ENCODE measurements around the gene MYBPC2. TPM values are rescaled to one million over a fixed set of nuclear protein-coding genes. Genes with fewer than 3 reads are reported as not detected.
"Not testable (repeated sequence)": the region's sequence is repeated elsewhere in the genome, so short reads cannot be mapped to it uniquely, and the experiment has no call there.

The MYBPC2 gene
- polyA plus RNA-seq, 1 donor = 0.37 TPM

- no peak for DNase-seq
- no peaks in the 10 kb centered on the region for H3K9me3 ChIP-seq (ENCODE audit: control insufficient read depth, low read depth, low read length)
- H3K4me3 ChIP-seq (ENCODE audit: low read length) = peak overlapping the region; percentile 57
- no CpG with 5 or more reads among the region's 13 CpGs for WGBS (ENCODE audit: insufficient coverage, low lambda C conversion rate)
- H3K27ac ChIP-seq (ENCODE audit: low read length) = no peak overlapping the region
- no peaks in the 10 kb centered on the region for H3K36me3 ChIP-seq (ENCODE audit: control insufficient read depth, insufficient read depth, low read length)
- peaks cover 56% of the 10 kb centered on the region for H3K27me3 ChIP-seq (ENCODE audit: control insufficient read depth, insufficient read depth, low read length)
- H3K4me1 ChIP-seq (ENCODE audit: control insufficient read depth, insufficient read depth, low read length) = peaks cover 14% of the 10 kb centered on the region
These were observed 1.8 kb upstream of the MYBPC2 start for GRCh38 chr19:50430888-50431342.

DNA sequence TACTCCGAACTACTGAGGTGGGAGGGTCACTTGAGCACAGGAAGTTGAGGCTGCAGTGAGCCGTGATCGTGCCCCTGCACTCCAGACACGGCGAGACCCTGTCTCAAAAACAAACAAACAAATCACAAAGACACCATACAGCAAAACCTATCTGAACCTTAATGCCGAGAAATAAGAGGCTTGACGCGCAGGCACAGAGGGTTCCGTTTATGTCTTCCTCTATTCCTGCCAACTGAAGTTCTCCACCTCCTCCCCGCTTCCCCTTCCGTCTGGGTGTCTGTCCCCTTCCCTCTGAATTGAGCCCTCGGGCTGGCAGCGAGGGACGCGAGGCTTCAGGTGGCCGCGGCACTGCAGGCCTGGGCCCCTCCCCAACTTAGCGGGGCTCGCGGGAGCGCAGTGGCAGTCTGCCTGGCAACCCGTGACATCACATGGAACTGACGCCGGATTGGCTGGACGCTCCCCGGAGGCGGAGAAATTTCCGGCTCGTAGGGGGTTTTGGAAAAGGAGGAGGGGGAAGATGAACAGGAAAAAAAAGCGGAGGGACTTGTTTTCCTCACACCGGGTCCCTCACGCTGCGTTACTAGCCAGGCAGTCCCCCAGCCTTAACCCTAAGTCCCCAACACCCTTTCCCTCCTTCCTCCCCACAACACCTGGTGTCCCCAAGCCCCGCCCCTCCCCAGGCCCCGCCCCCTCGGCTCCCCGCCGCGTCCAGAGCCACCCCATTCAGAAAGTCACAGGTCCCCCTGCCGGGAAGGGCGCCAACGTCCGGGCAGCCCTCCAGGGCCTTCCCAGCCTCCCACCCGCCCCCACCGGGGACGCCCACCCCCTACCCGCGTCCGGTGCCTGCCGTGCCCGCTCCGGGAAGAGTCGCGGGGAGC, 1.1 kb upstream of the MYBPC2 start:
- peak; percentile 83 to 86 for DNase-seq
- Histone ChIP-seq H3K4me3 (ENCODE audit: low read length) (peak overlapping the region; percentile 57), H3K27me3 (ENCODE audit: control insufficient read depth, insufficient read depth, low read length) (peaks cover 56% of the 10 kb centered on the region), H3K4me1 (ENCODE audit: control insufficient read depth, insufficient read depth, low read length) (peaks cover 14% of the 10 kb centered on the region), H3K9me3 (ENCODE audit: control insufficient read depth, low read depth, low read length) (no peaks in the 10 kb centered on the region), H3K36me3 (ENCODE audit: control insufficient read depth, insufficient read depth, low read length) (no peaks in the 10 kb centered on the region), H3K27ac (ENCODE audit: low read length) (no peak overlapping the region)
- 0% methylated on average over 1 of the region's 54 CpGs for WGBS (ENCODE audit: insufficient coverage, low lambda C conversion rate)

- no peak for DNase-seq
- no peak overlapping the region for H3K27ac ChIP-seq (ENCODE audit: low read length)
- H3K27me3 ChIP-seq (ENCODE audit: control insufficient read depth, insufficient read depth, low read length) = peaks cover 51% of the 10 kb centered on the region
- no peaks in the 10 kb centered on the region for H3K9me3 ChIP-seq (ENCODE audit: control insufficient read depth, low read depth, low read length)
- no peaks in the 10 kb centered on the region for H3K36me3 ChIP-seq (ENCODE audit: control insufficient read depth, insufficient read depth, low read length)
- whole genome bisulfite sequencing (ENCODE audit: insufficient coverage, low lambda C conversion rate) = no CpG with 5 or more reads among the region's 19 CpGs
- H3K4me3 ChIP-seq (ENCODE audit: low read length) = no peak overlapping the region
- H3K4me1 ChIP-seq (ENCODE audit: control insufficient read depth, insufficient read depth, low read length) = peaks cover 10% of the 10 kb centered on the region
These were observed 799 bp downstream of the MYBPC2 start for GRCh38 chr19:50433201-50434180.

GRCh38 chr19:50434525-50434924, 1.8 kb downstream of the MYBPC2 start:
- no CpG with 5 or more reads among the region's 12 CpGs for WGBS (ENCODE audit: insufficient coverage, low lambda C conversion rate)
- no peak for DNase-seq

DNA sequence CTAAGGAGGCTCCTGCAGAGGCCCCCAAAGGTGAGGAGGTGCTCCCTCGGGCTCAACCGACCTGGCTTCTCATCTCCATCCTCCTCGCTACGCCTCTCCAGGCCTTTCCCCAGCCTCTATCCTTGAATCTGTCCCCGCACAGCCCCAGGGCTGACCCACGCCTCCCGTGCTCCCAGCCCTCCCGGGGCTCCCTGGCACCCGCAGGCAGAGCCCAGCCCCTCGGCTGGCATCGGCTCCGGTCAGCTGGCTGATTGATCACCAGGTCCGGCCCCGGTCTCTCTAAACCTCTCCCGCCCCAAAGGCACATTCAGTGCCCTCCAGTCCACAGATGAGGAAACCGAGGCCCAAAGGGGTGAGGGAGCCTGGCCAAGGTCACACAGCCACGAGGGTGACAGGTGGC, 2.5 kb downstream of the MYBPC2 start:
- H3K36me3 ChIP-seq (ENCODE audit: control insufficient read depth, insufficient read depth, low read length) = no peaks in the 10 kb centered on the region
- no peak for DNase-seq
- peaks cover 10% of the 10 kb centered on the region for H3K4me1 ChIP-seq (ENCODE audit: control insufficient read depth, insufficient read depth, low read length)
- no peaks in the 10 kb centered on the region for H3K9me3 ChIP-seq (ENCODE audit: control insufficient read depth, low read depth, low read length)
- H3K27ac ChIP-seq (ENCODE audit: low read length) = no peak overlapping the region
- no CpG with 5 or more reads among the region's 17 CpGs for WGBS (ENCODE audit: insufficient coverage, low lambda C conversion rate)
- H3K27me3 ChIP-seq (ENCODE audit: control insufficient read depth, insufficient read depth, low read length) = peaks cover 37% of the 10 kb centered on the region
- no peak overlapping the region for H3K4me3 ChIP-seq (ENCODE audit: low read length)

More at GRCh38 chr19:50434525-50434924, 1.8 kb downstream of the MYBPC2 start:
- Histone ChIP-seq H3K4me1 (ENCODE audit: control insufficient read depth, insufficient read depth, low read length) (peaks cover 10% of the 10 kb centered on the region), H3K4me3 (ENCODE audit: low read length) (no peak overlapping the region), H3K27me3 (ENCODE audit: control insufficient read depth, insufficient read depth, low read length) (peaks cover 42% of the 10 kb centered on the region), H3K36me3 (ENCODE audit: control insufficient read depth, insufficient read depth, low read length) (no peaks in the 10 kb centered on the region), H3K27ac (ENCODE audit: low read length) (no peak overlapping the region), H3K9me3 (ENCODE audit: control insufficient read depth, low read depth, low read length) (no peaks in the 10 kb centered on the region)

- WGBS (ENCODE audit: insufficient coverage, low lambda C conversion rate) = no CpG with 5 or more reads among the region's 12 CpGs
- Histone ChIP-seq H3K27me3 (ENCODE audit: control insufficient read depth, insufficient read depth, low read length) (peaks cover 34% of the 10 kb centered on the region), H3K36me3 (ENCODE audit: control insufficient read depth, insufficient read depth, low read length) (no peaks in the 10 kb centered on the region), H3K4me3 (ENCODE audit: low read length) (no peak overlapping the region), H3K27ac (ENCODE audit: low read length) (no peak overlapping the region), H3K9me3 (ENCODE audit: control insufficient read depth, low read depth, low read length) (no peaks in the 10 kb centered on the region), H3K4me1 (ENCODE audit: control insufficient read depth, insufficient read depth, low read length) (peaks cover 10% of the 10 kb centered on the region)
- DNase-seq = no peak
These were observed 2.9 kb downstream of the MYBPC2 start for GRCh38 chr19:50435627-50436026.

- H3K4me3 ChIP-seq (ENCODE audit: low read length) = no peak overlapping the region
- no peaks in the 10 kb centered on the region for H3K36me3 ChIP-seq (ENCODE audit: control insufficient read depth, insufficient read depth, low read length)
- DNase-seq = no peak
- no peaks in the 10 kb centered on the region for H3K9me3 ChIP-seq (ENCODE audit: control insufficient read depth, low read depth, low read length)
- 100% methylated on average over 1 of the region's 5 CpGs for WGBS (ENCODE audit: insufficient coverage, low lambda C conversion rate)
- H3K27ac ChIP-seq (ENCODE audit: low read length) = no peak overlapping the region
- H3K4me1 ChIP-seq (ENCODE audit: control insufficient read depth, insufficient read depth, low read length) = no peaks in the 10 kb centered on the region
- H3K27me3 ChIP-seq (ENCODE audit: control insufficient read depth, insufficient read depth, low read length) = peaks cover 16% of the 10 kb centered on the region
These were observed 5.3 kb downstream of the MYBPC2 start for GRCh38 chr19:50437862-50438449.

GRCh38 chr19:50439130-50439529, 6.4 kb downstream of the MYBPC2 start:
- not testable (repeated sequence) for H3K9me3 ChIP-seq (ENCODE audit: control insufficient read depth, low read depth, low read length); H3K4me3 ChIP-seq (ENCODE audit: low read length); H3K36me3 ChIP-seq (ENCODE audit: control insufficient read depth, insufficient read depth, low read length); H3K27ac ChIP-seq (ENCODE audit: low read length); H3K4me1 ChIP-seq (ENCODE audit: control insufficient read depth, insufficient read depth, low read length); DNase-seq; H3K27me3 ChIP-seq (ENCODE audit: control insufficient read depth, insufficient read depth, low read length)
- 100% methylated on average over 1 of the region's 2 CpGs for WGBS (ENCODE audit: insufficient coverage, low lambda C conversion rate)

DNA sequence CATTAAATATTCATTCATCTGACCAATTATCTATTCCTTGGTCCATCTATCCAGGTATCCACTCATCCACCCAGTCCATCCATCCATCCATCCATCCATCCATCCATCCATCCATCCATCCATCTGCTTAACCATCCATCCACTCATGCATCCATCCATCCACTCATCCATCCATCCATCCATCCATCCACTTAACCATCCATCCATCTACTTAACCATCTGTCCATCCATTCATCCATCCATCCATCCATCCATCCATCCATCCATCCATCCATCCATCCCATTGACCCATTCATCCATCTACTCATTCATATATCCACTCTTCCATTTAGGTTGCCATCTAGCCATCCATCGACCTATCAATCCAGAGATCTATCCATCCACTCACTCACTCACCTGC, 11.4 kb downstream of the MYBPC2 start:
- H3K9me3 ChIP-seq (ENCODE audit: control insufficient read depth, low read depth, low read length) = no peaks in the 10 kb centered on the region

DNA sequence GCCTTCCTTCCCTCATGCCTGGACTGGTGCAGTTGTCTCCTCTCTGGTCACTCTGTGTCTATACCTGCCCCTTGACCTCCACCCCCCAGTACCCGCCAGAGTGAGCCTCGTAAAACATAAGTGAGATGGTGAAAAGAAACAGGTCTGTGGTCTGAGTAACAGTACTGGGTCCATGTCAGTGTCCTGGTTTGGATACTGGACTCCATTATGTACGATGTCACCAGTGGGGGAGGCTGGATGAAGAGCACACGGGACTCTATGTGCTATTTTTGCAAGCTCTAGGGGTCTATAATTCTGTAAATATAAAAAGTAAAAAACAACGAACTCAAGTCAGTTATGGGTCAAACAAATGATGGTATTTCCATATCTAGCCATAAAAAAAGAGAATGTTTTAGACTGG, 14.4 kb downstream of the MYBPC2 start:
- Histone ChIP-seq H3K4me3 (ENCODE audit: low read length) (no peak overlapping the region), H3K36me3 (ENCODE audit: control insufficient read depth, insufficient read depth, low read length) (no peaks in the 10 kb centered on the region), H3K9me3 (ENCODE audit: control insufficient read depth, low read depth, low read length) (no peaks in the 10 kb centered on the region), H3K4me1 (ENCODE audit: control insufficient read depth, insufficient read depth, low read length) (no peaks in the 10 kb centered on the region), H3K27me3 (ENCODE audit: control insufficient read depth, insufficient read depth, low read length) (peaks cover 6% of the 10 kb centered on the region), H3K27ac (ENCODE audit: low read length) (no peak overlapping the region)
- no peak for DNase-seq
- no CpG with 5 or more reads among the region's 5 CpGs for WGBS (ENCODE audit: insufficient coverage, low lambda C conversion rate)

More for the DNA sequence above, 11.4 kb downstream of the MYBPC2 start:
- DNase-seq = no peak
- no peaks in the 10 kb centered on the region for H3K36me3 ChIP-seq (ENCODE audit: control insufficient read depth, insufficient read depth, low read length)
- no peaks in the 10 kb centered on the region for H3K27me3 ChIP-seq (ENCODE audit: control insufficient read depth, insufficient read depth, low read length)
- WGBS (ENCODE audit: insufficient coverage, low lambda C conversion rate) = 100% methylated on average over 1 of the region's 1 CpG
- no peaks in the 10 kb centered on the region for H3K4me1 ChIP-seq (ENCODE audit: control insufficient read depth, insufficient read depth, low read length)
- H3K4me3 ChIP-seq (ENCODE audit: low read length) = no peak overlapping the region
- H3K27ac ChIP-seq (ENCODE audit: low read length) = no peak overlapping the region
